Stimulated activated CD8-positive, alpha-beta memory T cell treated with anti-CD3 and anti-CD28 coated beads, Interleukin-15, amount 100 ng/mL, for 24 hours (primary cell): ENCODE results near the gene MAPK1.
"Not testable (repeated sequence)": the region's sequence is repeated elsewhere in the genome, so short reads cannot be mapped to it uniquely, and the experiment has no call there.

Source experiments
- DNase-seq: peaks from one replicate; pipeline ENCODE4 v3.0.0-alpha.2; 2020; ENCODE audit warnings: low read depth

Gene MAPK1

DNA sequence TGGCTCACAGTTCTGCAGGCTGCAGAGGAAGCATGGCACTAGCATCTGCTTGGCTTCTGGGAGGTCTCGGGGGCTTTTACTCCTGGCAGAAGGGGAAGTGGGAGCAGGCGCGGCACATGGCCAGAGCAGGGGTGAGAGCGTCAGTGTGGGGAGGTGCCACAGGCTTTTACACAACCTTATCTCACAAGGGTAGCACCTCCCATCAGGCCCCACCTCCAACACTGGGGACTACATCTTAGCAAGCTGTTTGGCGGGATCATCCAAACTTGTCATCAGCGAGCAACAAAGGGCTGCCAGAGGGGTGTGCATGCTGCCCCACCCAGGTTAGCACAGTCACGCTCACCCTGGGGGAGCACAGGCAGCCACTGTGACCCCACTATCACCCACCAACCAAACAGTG lies 112.9 kb downstream of the MAPK1 start:
- no peak for DNase-seq

DNA sequence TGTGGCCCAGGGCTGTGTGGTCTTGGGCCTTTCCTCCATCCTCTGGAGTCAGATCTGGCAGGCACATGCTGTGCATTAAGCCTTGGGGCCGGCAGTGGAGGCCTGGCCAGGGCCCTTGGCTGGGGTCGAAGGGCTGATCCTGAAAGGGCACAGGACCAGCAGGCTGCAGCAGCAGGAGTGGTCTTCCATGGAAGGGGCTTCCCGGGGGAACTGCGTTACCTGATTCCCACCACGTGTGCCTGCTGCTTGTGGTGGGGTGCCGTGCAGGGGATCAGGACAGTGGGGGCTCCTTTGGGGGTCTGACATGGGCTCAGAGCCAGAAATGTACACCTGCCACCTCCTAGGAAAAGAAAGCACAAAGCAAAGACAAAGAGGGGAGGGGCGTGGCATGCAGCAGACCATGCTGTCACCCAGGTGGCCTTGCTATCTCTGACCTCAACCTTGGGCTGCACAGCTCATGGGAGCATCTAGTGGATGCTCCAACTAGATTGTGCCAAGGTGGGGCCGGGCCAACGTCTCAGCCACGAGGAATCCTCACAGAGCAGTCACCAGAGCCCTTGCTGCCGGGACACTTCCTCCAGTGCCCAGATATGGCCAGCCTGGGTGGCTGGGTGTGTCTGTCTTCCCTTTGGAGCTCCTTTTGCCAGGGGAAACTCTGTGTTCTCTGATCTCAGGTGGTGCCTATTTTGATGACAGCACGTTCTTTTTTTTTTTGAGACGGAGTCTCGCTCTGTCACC lies 113.9 kb downstream of the MAPK1 start:
- no peak for DNase-seq

DNA sequence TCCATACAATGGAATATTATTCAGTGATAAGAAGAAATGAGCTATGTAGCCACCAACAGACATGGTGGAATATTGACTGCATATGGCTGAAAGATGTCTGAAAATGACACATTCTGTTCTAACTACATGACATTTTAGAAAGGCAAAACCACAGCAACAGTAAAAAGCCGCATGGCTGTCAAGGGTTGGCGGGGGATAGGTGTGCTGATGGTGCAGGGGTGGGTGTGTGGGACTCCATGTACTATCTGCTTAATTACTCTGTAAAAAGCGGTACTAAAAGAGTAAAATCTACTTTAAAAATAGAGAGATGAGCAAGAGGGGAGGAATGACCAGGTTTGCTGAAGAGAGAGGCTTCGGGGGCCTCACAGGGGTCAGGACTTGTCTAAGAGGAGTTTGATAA lies 115.2 kb downstream of the MAPK1 start:
- DNase-seq = no peak

DNA sequence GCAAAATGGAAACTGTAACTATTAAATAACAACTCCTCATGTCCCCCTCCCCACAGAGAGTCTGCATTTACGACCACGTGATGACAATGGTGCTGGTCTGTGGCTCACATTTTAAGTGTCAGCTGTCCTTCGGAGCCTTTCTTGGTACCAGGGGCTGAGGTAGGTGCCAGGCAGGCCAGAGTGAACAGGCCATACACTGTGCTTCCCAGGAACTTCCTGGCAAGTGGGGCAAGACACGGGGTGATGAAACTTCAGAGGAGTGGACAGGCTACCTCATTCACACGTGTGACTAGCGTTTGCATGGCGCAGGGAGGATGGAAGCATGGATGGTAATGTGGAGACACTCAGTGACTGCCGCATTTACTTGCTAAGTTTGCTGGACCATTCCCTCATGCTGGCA lies 121.5 kb downstream of the MAPK1 start:
- no peak for DNase-seq

DNA sequence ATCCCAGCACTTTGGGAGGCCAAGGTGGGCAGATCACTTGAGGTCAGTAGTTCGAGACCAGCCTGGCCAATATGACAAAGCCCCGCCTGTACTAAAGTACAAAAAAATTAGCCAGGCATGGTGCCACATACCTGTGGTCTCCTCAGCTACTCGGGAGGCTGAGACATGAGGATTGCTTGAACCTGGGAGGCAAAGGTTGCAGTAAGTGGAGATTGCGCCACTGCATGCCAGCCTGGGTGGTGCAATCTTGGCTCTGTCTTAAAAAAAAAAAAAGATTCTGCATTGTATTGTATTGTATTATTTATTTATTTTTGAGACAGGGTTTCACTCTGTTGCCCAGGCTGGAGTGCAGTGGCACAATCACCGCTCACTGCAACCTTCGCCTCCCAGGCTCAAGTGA lies 122.5 kb downstream of the MAPK1 start:
- DNase-seq = not testable (repeated sequence)

DNA sequence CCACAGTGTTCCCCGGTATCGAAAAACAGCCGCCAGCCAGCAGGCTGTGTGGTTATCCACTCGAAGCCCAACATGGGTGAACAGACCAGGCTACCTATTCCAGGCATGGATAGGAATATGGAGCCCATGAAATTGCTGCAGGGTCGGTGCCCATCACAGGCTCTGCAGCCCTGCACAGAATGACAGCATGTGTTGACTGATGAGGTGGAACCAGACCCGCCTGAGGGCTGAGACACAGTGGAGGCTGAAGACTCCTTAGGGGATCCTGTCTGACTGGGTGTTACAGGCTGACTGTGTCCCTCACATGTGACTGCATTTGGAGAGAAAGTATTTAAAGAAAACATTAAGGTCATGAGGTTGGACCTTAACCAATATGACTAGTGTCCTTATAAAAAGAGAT lies 125.7 kb downstream of the MAPK1 start:
- DNase-seq = no peak

DNA sequence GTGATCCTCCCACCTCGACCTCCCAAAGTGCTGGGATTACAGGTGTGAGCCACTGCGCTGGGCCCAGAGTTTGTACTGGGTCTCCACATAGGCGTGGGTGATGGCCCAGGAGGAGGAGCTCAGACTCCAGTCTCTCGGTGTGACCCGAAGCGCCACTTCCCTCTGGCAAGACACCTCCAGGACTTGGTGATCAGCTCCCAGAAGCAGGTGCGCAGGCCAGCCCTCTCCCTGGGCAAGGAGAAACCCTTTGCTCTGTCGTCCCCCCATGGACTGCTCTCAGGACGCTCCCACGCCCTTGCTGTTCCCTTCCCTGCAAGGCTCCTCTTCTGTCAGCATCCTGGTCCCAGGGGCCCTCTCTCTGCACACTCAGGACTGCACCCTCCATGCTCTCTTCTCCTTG lies 126.4 kb downstream of the MAPK1 start:
- no peak for DNase-seq

DNA sequence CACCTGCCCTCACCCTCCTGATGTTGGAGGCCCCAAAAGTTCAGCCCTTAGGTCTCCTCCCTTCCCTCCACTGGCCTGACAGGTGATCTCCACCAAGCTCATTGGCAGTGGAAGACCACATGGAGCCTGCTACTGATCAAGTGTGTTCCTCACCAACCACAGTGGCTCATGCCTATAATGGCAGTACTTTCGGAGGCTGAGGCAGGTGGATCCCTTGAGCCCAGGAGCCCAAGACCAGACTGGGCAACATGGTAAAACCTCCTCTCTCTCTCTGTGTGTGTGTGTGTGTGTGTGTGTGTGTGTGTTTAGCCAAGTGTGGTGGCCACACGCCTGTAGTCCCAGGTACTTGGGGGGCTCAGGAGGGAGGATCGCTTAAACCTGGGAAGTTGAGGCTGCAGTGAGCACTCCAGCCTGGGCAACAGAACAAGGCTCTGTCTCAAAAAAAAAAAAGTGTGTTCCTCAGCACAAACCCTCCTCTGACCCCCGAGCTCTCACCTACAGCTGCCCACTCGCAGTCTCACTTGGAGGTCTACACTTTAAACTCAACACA lies 127.5 kb downstream of the MAPK1 start:
- no peak for DNase-seq

DNA sequence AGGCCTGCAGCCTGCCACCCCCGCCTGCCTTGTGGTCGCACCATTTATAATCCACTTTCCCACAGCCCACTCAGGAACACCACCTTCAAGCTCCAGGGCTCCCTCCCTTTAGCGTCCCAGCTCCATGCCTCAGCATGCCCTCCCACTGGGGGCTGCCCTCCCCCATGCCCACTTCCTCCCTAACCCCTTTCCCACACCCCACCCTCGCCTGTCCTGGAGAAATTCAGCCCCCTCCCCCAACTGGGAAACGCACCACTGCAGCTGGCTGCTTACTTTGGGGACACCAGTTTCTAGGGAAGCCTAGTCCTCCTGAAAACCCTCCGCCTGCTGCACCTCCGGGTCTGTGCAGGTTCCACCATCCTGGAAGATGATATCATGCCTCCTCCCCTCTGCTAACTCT lies 128.5 kb downstream of the MAPK1 start:
- DNase-seq = no peak

DNA sequence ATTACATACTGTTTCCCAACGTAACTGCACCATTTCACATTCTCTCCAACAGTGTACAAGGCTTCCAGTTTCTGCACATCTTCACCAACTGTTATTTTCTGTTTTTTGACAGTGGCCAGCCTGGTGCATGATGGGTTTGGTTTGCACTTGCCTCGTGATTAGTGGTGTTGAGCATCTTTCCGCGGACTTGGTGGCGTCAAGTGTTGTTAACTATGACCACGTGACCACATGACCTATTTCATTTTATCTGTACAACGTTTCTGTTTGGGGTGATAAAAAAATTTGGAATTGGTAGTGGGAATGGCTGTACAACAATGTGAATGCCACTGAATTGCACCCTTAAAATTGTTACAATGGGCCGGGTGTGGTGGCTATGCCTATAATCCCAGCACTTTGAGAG lies 129.4 kb downstream of the MAPK1 start:
- no peak for DNase-seq

DNA sequence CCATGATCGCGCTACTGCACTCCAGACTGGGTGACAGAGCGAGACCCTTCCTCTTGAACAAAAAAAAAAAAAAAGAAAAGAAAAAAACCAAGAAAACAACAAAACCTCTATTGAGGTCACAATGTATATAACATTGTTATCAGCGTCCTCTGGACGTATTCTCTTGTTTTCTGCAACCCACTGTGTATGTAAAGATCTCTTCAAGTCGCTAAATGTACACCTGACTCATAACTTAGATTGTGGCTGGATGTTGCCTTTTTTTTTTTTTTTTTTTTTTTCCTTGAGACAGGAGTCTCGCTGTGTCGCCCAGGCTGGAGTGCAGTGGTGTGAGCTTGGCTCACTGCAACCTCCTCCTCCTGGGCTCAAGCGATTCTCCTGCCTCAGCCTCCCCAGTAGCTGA lies 130.5 kb downstream of the MAPK1 start:
- no peak for DNase-seq

DNA sequence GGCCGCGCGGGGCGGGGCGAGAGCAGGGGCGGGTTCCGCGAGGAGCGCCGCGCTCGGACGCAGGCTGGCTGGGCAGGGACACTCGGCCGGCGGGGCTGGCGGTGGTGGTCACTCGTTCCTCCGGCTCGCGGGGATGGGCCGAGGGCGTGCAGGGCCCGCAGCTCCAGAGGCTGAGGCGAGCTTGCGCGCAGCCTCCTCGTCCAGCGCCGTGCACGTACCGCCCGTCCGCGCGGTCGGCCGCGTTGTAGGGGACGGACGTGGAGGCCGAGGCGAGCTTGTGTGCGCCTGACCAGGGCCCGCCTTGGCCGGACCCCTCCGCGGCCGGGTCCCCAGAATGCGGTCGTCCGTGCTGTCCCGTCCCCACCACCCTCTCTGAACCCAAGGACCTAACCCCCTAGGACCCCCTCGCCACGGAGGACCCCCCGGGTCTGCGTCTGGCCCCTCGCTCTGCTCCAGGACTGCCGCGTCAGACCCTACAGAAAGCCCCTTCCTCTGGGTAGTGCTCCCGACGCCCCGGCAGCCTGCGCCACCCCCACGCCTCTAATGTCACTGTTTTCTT lies 131.3 kb downstream of the MAPK1 start:
- no peak for DNase-seq

DNA sequence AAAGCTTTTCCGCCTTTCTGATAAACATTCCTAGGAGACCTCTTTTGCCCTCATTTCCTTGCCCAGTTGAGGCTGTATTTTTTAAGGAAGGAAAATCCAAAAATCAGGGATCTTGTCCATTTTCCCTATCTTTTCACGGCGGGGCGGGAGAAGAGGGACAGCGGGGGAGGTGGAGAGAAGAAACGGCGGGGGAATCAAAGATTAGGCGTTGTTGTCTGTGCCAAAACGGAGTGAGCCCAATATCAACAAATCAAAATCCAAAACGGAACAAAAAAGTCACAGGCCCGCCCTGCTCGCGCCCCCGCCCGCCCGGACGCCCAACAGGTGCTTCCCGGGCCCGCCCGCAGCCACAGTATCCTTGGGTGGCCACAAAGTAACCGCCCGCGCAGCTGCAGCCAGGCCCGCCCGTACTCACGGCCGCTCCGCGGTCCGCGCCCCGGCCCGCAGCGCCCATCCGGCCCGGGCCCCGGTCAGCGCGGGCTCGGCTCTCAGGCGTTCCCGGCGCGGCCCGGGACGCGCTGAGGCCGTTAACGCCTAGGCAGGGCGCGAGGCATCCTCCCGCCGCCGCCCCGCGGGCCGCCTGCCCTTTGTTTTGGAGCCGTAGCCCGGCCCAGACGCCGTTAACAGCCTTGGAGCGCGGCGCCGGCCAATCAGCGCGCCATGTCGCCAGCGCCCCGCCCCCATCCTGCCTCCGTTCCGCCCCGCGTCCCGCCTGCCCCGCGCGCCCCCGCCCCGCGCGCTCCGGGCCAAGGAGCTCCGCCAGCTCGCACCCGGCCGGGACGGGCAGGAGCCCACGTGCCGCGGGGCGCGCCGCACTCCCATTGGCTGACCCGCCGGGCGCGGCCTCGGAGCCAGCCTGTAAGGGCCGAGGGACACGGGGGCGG lies 132.0 kb downstream of the MAPK1 start, which contains the start of gene YPEL1:
TSS of gene YPEL1 (minus strand) at position 595 of the 884 bp plus-strand sequence. CDS start 25,050 bp downstream, outside the sequence.
- DNase-seq = peak; percentile 92

DNA sequence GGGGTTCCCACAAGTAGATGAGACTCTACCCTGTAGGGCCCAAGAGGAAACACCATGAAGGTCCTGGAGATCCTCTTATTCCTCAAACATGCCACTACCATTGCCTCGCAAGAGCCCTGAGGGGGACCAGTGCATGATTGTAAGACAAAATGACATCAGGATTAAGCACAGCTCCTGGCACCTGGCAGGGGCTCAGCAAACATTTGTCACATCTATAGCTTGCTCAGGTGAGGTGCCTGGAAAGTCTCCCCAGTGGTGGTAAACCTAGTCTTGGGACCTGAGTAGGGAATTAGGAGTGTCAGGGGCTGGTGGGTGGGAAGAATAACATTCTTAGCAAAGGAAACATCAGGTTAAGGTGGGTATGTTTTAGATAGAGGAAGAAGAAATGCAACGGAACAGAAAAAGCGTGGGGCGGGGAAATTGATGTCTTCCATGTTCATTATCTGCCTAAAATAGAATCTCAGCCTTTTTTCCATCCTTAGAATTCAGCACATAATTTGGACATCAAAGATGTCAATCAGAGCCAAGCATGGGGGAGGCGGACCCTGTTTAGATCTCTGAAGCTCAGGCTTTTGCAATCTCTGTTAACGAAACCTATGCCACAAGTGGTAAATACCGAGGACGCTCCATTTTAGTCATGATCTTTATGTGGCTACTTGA lies 132.8 kb downstream of the MAPK1 start:
- DNase-seq = no peak

DNA sequence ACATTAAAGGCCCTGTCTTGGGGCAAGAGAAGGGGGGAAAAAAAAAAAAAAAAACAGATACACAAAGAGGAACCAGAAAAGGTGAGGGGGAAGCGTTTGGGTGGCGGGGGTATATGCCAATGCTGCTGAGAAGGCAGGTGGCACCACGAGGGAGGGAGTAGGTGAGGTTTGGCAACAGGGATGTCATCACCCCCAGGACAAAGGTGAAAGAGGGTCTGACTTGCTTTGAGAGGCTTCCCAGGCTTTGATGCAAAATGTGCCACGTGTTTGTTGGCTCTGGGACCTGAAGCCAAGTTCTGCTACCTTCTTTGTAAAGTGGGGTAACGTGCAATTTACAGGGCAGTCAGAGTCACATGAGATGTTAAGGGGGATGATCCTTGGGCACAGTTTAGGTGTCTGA lies 135.9 kb downstream of the MAPK1 start:
- no peak for DNase-seq

DNA sequence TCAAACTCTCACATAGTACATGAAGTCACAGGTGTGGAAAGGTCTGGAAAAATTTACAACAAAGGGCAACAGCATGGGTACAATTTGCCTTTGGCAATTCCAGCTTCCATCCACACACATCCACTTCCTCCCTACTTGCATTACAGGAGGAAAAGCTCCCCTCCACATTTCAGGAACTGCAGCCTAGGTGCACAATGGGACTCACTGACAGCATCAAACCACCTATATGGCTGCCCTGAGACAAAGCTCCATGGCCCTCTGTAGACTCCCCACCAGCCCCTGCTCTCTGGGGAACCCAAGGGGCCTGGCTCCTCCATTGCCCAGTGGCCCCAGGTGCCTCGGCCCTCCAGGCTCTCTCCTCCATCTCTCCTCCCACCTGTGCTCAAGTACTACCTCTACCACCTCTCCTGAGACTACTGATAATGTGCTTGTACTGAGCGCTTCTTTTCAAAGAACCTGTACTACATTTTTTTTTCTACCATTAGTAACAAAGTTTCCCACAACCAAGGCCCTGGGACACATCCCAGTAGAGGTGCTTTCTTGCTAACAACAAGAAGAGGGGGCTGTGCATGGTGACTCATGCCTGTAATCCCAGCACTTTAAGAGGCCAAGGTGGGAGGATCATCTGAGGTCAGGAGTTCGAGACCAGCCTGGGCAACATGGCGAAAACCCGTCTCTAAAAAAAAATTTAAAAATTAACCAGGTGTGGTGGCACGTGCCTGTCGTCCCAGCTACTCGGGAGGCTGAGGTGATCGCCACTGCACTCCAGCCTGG lies 136.7 kb downstream of the MAPK1 start:
- no peak for DNase-seq

DNA sequence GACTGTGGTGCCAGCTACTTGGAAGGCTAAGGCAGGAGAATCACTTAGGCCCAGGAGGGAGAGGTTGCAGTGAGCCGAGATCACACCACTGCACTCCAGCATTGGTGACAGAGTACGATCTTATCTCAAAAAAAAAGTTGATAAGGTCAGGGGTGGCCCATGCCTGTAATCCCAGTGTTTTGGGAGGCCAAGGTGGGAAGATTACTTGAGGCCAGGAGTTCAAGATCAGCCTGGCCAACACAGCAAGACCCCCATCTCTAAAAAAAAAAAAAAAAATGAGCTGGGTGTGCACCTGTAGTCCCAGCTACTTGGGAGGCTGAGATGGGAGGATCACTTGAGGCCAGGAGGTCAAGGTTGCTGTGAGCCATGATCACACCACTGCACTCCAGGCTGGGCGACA lies 138.3 kb downstream of the MAPK1 start:
- DNase-seq = not testable (repeated sequence)

DNA sequence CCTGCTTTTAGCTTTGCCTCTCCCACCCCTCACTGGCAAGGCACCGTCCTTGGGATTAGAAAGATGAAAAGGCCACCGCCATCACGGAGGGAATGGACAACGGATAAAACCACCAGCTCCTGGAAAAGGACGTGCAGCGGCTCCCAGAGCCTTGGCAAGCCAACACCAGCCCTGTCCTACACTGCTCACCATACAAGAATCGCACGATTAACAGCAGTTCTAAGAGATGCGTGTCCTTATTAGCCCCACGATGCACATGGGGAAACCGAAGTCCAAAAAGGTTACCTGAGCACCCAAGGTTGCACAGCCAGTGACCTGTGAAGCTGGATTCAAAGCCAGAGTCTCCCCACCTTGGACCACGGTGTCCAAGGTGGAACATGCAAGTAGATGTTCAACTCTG lies 139.2 kb downstream of the MAPK1 start:
- DNase-seq = no peak

DNA sequence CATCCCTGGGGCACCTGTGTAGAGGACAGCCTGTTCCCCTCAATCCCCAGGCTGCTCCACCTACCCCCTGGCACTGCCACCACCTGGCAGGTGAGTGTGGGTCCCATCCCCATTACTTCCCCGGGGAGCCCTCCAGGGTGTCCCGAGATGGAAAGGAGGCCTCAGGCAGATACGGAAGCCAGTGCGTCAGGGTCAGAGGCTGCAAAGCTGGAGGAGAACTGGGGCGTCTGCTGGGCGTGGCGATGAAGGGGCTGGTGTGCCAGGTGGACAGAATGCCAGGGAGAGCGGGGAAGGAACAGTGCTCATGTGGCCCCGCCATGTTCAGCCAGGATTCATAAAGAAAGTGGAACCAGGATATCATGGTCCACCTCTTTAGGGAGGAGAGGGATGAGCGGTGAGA lies 139.7 kb downstream of the MAPK1 start:
- no peak for DNase-seq

DNA sequence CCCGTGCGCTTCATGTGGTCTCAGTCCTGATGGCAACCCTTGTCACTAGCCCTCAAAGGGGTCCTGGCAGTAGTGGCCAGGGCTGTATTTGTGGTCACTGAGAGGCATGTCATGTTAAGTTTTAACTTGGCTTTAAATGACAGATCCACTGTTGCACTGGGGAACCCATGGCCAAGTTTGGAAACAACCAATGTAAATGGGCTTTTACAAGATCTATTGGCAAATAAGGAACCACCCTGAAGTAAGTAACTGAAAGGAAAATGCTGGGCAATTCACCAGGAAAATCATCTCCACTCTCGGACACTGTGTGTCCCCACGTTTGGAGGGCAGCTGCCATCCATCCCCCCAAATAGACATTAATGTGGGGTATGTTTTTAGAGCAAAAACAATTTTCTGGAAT lies 140.3 kb downstream of the MAPK1 start:
- DNase-seq = no peak

DNA sequence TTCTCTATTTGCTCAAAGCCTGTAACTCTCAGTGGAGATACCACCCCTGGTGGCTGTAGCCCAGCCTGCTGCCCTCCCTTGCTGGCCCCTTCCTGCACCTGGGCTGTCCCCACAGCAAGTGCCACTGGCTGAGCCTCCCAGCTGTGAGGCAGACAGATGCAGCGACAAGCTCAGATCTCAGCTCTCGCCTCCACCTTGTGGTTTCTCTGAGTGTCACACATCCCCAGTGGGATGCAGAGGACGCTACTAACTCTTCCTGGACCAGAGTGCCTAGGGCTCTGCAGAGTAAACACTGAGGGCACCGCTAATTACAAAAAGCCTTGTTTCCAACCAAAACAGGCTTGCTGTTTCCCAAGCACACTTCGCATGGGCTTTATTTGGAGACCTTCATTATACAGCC lies 140.8 kb downstream of the MAPK1 start:
- DNase-seq = no peak
